Thyroid gland (tissue), 4 donors: Measurements from ENCODE around the gene WASF2.

Experiments used
- POLR2A ChIP-seq, 2 donors: fragments of 450-650 bp; IDR thresholded peaks; one replicate each; pipeline ENCODE4 v1.6.1; 2017; ENCODE audit warnings: antibody characterized with exemption in 2 of 2, mild to moderate bottlenecking in 2 of 2, moderate library complexity in 1 of 2
- TF ChIP-seq, protein P1 (sequence below), 6 experiments: fragments of 200-600 bp in 3 of 6; fragments of 450-650 bp in 3 of 6; sonication (generic) in 3 of 6; IDR thresholded peaks; one replicate each; pipeline ENCODE4 v1.5.1; 2016 to 2019; ENCODE audit warnings: antibody characterized with exemption in 6 of 6, mild to moderate bottlenecking in 2 of 6, inconsistent platforms in 1 of 6, moderate library complexity in 1 of 6

DNA sequence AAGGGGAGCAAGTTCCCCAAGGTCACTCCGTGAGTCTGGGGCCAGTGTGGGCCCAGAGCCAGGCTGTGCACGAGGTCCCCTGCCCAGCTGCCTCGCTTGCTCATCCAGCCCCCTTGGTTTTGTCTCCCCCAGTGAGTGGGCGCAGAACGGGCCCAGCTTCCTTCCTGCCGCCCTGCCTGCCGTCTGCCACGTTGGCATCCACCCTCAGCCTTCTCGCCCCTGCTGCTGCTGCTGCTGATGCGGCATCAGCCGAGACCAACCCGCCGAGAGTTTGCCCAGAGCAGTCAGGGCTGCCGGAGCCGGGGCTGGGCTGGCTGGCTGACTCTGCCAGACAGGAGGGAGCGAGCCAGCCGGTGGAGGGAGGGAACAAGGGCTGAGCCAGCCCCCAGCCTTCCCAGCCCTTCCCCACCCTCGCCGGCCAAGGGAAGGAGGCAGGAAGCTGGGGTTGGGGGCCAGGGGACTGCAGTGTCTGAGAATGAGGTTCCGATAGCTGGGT, 31.4 kb upstream of the WASF2 start:
- TF ChIP-seq, protein P1, sequence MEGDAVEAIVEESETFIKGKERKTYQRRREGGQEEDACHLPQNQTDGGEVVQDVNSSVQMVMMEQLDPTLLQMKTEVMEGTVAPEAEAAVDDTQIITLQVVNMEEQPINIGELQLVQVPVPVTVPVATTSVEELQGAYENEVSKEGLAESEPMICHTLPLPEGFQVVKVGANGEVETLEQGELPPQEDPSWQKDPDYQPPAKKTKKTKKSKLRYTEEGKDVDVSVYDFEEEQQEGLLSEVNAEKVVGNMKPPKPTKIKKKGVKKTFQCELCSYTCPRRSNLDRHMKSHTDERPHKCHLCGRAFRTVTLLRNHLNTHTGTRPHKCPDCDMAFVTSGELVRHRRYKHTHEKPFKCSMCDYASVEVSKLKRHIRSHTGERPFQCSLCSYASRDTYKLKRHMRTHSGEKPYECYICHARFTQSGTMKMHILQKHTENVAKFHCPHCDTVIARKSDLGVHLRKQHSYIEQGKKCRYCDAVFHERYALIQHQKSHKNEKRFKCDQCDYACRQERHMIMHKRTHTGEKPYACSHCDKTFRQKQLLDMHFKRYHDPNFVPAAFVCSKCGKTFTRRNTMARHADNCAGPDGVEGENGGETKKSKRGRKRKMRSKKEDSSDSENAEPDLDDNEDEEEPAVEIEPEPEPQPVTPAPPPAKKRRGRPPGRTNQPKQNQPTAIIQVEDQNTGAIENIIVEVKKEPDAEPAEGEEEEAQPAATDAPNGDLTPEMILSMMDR (IDR thresholded peaks at IDR 0.05), result no peak
- TF ChIP-seq POLR2A (IDR thresholded peaks at IDR 0.05), result no peak
